NCI-H2107 (cell line): Measurements from ENCODE around the gene SWSAP1.
"Not testable (repeated sequence)": the region's sequence is repeated elsewhere in the genome, so short reads cannot be mapped to it uniquely, and the experiment has no call there.

Source experiments
- DNase-seq: peaks from one replicate; lab custom pipeline; 2025; lab: John Stamatoyannopoulos, UW

The SWSAP1 gene

GRCh38 chr19:11379269-11379845, 4.9 kb downstream of the SWSAP1 start:
- DNase-seq = not testable (repeated sequence)

GRCh38 chr19:11379857-11380350, 5.4 kb downstream of the SWSAP1 start:
- no peak for DNase-seq

GRCh38 chr19:11380653-11381537, 6.4 kb downstream of the SWSAP1 start:
- DNase-seq = peak; percentile 92

GRCh38 chr19:11382898-11383705, 8.6 kb downstream of the SWSAP1 start:
- DNase-seq = peak; percentile 21

GRCh38 chr19:11383706-11384048, 9.2 kb downstream of the SWSAP1 start:
- DNase-seq = no peak

GRCh38 chr19:11384778-11385129, 10.3 kb downstream of the SWSAP1 start:
- no peak for DNase-seq

- no peak for DNase-seq
Measured at GRCh38 chr19:11387162-11388034, 12.9 kb downstream of the SWSAP1 start.

- no peak for DNase-seq
Measured at GRCh38 chr19:11390359-11390758, 15.9 kb downstream of the SWSAP1 start.

- no peak for DNase-seq
Measured at GRCh38 chr19:11390933-11391680, 16.6 kb downstream of the SWSAP1 start.

- DNase-seq = no peak
Measured at GRCh38 chr19:11397089-11397610, 22.7 kb downstream of the SWSAP1 start.

- DNase-seq = no peak
Measured at GRCh38 chr19:11399667-11400066, 25.2 kb downstream of the SWSAP1 start.

- no peak for DNase-seq
Measured at GRCh38 chr19:11400798-11401197, 26.3 kb downstream of the SWSAP1 start.

- no peak for DNase-seq
Measured at GRCh38 chr19:11401808-11402543, 27.5 kb downstream of the SWSAP1 start.

GRCh38 chr19:11404588-11405222, 30.2 kb downstream of the SWSAP1 start:
- DNase-seq = no peak

- DNase-seq = no peak
Measured at GRCh38 chr19:11405846-11406643, 31.6 kb downstream of the SWSAP1 start.

GRCh38 chr19:11406703-11407236, 32.3 kb downstream of the SWSAP1 start:
- not testable (repeated sequence) for DNase-seq

GRCh38 chr19:11408591-11408990, 34.1 kb downstream of the SWSAP1 start:
- no peak for DNase-seq

GRCh38 chr19:11410682-11411081, 36.2 kb downstream of the SWSAP1 start:
- DNase-seq = no peak
